Nasal cavity respiratory epithelium epithelial cell of viscerocranial mucosa (primary cell): ENCODE measurements around the gene FOXD1. TPM values are rescaled to one million over a fixed set of nuclear protein-coding genes. Genes with fewer than 3 reads are reported as not detected.

Experiments
- total RNA-seq: library from RNA; depleted of rRNA; stranded (reverse); fragments of >200 nt; gene quantifications from 2 replicates; pipeline ENCODE4 v1.2.3, GENCODE V29; 2014

The FOXD1 gene
- total RNA-seq = 5.2 and 13.0 TPM in 2 replicates

DNA sequence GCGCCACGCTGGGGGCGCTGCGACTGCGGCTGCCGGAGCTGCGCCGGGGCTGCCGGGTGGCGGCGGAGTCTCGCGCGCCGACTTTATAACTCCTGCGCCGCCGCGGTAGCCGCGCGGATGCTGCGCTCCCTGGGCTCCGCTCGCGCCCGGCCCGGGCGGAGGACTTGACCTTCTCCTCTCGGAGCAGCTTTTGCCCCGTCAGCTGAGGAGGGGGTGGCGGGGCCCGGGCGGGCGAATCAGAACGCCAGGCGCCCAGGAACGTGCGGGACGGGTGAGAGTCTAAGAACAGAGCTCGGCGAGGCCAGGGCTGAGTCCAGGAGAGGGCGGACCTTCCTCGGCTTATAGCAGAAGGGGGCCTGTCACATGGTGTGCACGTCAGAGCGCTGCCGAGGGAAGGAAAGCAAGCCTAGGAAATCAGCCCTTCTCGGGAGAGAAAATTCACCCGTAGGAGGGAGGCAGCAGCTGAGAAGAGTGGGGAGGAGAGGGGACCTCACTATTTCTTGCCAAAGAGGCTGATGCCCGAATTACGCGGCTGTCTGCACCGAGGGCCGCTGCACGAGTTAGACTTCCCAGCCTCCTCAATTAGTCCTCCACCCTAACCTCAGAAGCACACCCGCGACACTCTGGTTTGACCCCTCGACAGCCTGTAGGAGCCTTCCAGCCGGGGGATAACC, at the start of gene FOXD1:
Gene FOXD1, minus strand, starts transcription at position 315 of the 674 bp plus-strand sequence. CDS start 415 bp downstream, outside the sequence.

Other genes starting within 250 kb of the FOXD1 start
- 336 and 355 TPM in 2 replicates for gene BTF3, start 49.7 kb upstream of the FOXD1 start, total RNA-seq
- 29.7 and 45.8 TPM in 2 replicates for gene ANKRA2, start 116.9 kb upstream of the FOXD1 start, total RNA-seq
- gene UTP15, start 117.0 kb upstream of the FOXD1 start, total RNA-seq = 40.0 and 41.1 TPM in 2 replicates
- gene ARHGEF28, start 177.4 kb upstream of the FOXD1 start, total RNA-seq = 51.5 and 58.1 TPM in 2 replicates